ENCODE data around the gene TLE7. TPM values are rescaled to one million over a fixed set of nuclear protein-coding genes. Genes with fewer than 3 reads are reported as not detected.

Gene TLE7
- total and polyA plus RNA-seq, 2 donors (not counting 1 experiment from before 2014, with no cell fraction given): not detected

GRCh38 chr16:71459510-71459909 is 17.7 kb upstream of the TLE7 start:
- H3K4me2 ChIP-seq (ENCODE audit: extremely low read depth, insufficient read depth, low read length): no peak overlapping the region
- TF ChIP-seq CTCF (conservative IDR thresholded peaks at IDR 0.05 in 1 of 2, IDR thresholded peaks at IDR 0.05 in 1 of 2; ENCODE audit: low read depth in 1 of 2, low read length in 2 of 2) (no peak), EZH2 (IDR thresholded peaks at IDR 0.05; ENCODE audit: low read length, missing control alignments) (no peak)
- peaks cover 2% of the 10 kb centered on the region for H3K4me1 ChIP-seq (ENCODE audit: control insufficient read depth, extremely low read depth, insufficient read depth, low read length)
- no peak overlapping the region for H3K9ac ChIP-seq (ENCODE audit: insufficient read depth, low read length)
- H3K36me3 ChIP-seq (ENCODE audit: control insufficient read depth, insufficient read depth, low read length): peaks cover 7% of the 10 kb centered on the region
- H3K4me3 ChIP-seq (replicated peaks in 1 of 4; ENCODE audit: control extremely low read depth in 1 of 4, insufficient read depth in 1 of 4, low read depth in 3 of 4, low read length in 4 of 4): no peak overlapping the region
- no peaks in the 10 kb centered on the region for H3K27me3 ChIP-seq (ENCODE audit: control insufficient read depth, insufficient read depth, low read length)
- no peak for DNase-seq (ENCODE audit: low read depth in 2 of 2)
- H2AFZ ChIP-seq (ENCODE audit: low read length): no peak overlapping the region
- H3K27ac ChIP-seq (ENCODE audit: insufficient read depth, low read length): no peak overlapping the region
- H3K9me3 ChIP-seq (ENCODE audit: control insufficient read depth, insufficient read depth, low read depth, low read length): no peaks in the 10 kb centered on the region
- no peaks in the 10 kb centered on the region for H4K20me1 ChIP-seq (ENCODE audit: control insufficient read depth, extremely low read depth, insufficient read depth, low read length)
- H3K79me2 ChIP-seq (ENCODE audit: control insufficient read depth, insufficient read depth, low read length): peaks cover 22% of the 10 kb centered on the region

GRCh38 chr16:71456801-71457200 is 14.9 kb upstream of the TLE7 start:
- H3K9me3 ChIP-seq (ENCODE audit: control insufficient read depth, insufficient read depth, low read depth, low read length): no peaks in the 10 kb centered on the region
- DNase-seq (ENCODE audit: low read depth in 2 of 2): no peak
- no peaks in the 10 kb centered on the region for H3K27me3 ChIP-seq (ENCODE audit: control insufficient read depth, insufficient read depth, low read length)
- peaks cover 14% of the 10 kb centered on the region for H3K36me3 ChIP-seq (ENCODE audit: control insufficient read depth, insufficient read depth, low read length)
- no peak overlapping the region for H3K27ac ChIP-seq (ENCODE audit: insufficient read depth, low read length)
- H3K4me2 ChIP-seq (ENCODE audit: extremely low read depth, insufficient read depth, low read length): no peak overlapping the region
- peaks cover 2% of the 10 kb centered on the region for H3K4me1 ChIP-seq (ENCODE audit: control insufficient read depth, extremely low read depth, insufficient read depth, low read length)
- TF ChIP-seq EZH2 (IDR thresholded peaks at IDR 0.05; ENCODE audit: low read length, missing control alignments) (no peak), CTCF (conservative IDR thresholded peaks at IDR 0.05 in 1 of 2, IDR thresholded peaks at IDR 0.05 in 1 of 2; ENCODE audit: low read depth in 1 of 2, low read length in 2 of 2) (no peak)
- H2AFZ ChIP-seq (ENCODE audit: low read length): no peak overlapping the region
- H3K79me2 ChIP-seq (ENCODE audit: control insufficient read depth, insufficient read depth, low read length): peaks cover 20% of the 10 kb centered on the region
- no peak overlapping the region for H3K4me3 ChIP-seq (replicated peaks in 1 of 4; ENCODE audit: control extremely low read depth in 1 of 4, insufficient read depth in 1 of 4, low read depth in 3 of 4, low read length in 4 of 4)
- no peak overlapping the region for H3K9ac ChIP-seq (ENCODE audit: insufficient read depth, low read length)
- no peaks in the 10 kb centered on the region for H4K20me1 ChIP-seq (ENCODE audit: control insufficient read depth, extremely low read depth, insufficient read depth, low read length)

GRCh38 chr16:71453036-71453435 is 11.2 kb upstream of the TLE7 start:
- TF ChIP-seq EZH2 (IDR thresholded peaks at IDR 0.05; ENCODE audit: low read length, missing control alignments) (no peak), CTCF (conservative IDR thresholded peaks at IDR 0.05 in 1 of 2, IDR thresholded peaks at IDR 0.05 in 1 of 2; ENCODE audit: low read depth in 1 of 2, low read length in 2 of 2) (no peak)
- peaks cover 17% of the 10 kb centered on the region for H3K36me3 ChIP-seq (ENCODE audit: control insufficient read depth, insufficient read depth, low read length)
- no peak overlapping the region for H3K9ac ChIP-seq (ENCODE audit: insufficient read depth, low read length)
- H3K27me3 ChIP-seq (ENCODE audit: control insufficient read depth, insufficient read depth, low read length): no peaks in the 10 kb centered on the region
- H3K4me2 ChIP-seq (ENCODE audit: extremely low read depth, insufficient read depth, low read length): no peak overlapping the region
- no peaks in the 10 kb centered on the region for H3K4me1 ChIP-seq (ENCODE audit: control insufficient read depth, extremely low read depth, insufficient read depth, low read length)
- no peak overlapping the region for H3K27ac ChIP-seq (ENCODE audit: insufficient read depth, low read length)
- peaks cover 2% of the 10 kb centered on the region for H3K79me2 ChIP-seq (ENCODE audit: control insufficient read depth, insufficient read depth, low read length)
- no peak for DNase-seq (ENCODE audit: low read depth in 2 of 2)
- no peak overlapping the region for H3K4me3 ChIP-seq (replicated peaks in 1 of 4; ENCODE audit: control extremely low read depth in 1 of 4, insufficient read depth in 1 of 4, low read depth in 3 of 4, low read length in 4 of 4)
- H2AFZ ChIP-seq (ENCODE audit: low read length): no peak overlapping the region
- peaks cover 13% of the 10 kb centered on the region for H3K9me3 ChIP-seq (ENCODE audit: control insufficient read depth, insufficient read depth, low read depth, low read length)
- no peaks in the 10 kb centered on the region for H4K20me1 ChIP-seq (ENCODE audit: control insufficient read depth, extremely low read depth, insufficient read depth, low read length)
